Inferior parietal cortex (tissue), 1 donor: ENCODE data around the gene CD9.

Experiments used
- DNase-seq: peaks from one replicate; pipeline ENCODE4 v3.0.0-alpha.2; 2016; ENCODE audit errors: extremely low spot score

Gene CD9

GRCh38 chr12:6241495-6241894 is 41.3 kb downstream of the CD9 start:
- DNase-seq: no peak

GRCh38 chr12:6249580-6249979 is 49.4 kb downstream of the CD9 start:
- no peak for DNase-seq

GRCh38 chr12:6250343-6250742 is 50.1 kb downstream of the CD9 start:
- DNase-seq: no peak

GRCh38 chr12:6253278-6253677 is 53.1 kb downstream of the CD9 start:
- no peak for DNase-seq

- DNase-seq: no peak
These were observed 54.3 kb downstream of the CD9 start for GRCh38 chr12:6254491-6254890.

GRCh38 chr12:6257007-6257406 is 56.8 kb downstream of the CD9 start:
- DNase-seq: no peak

- DNase-seq: no peak
These were observed 62.0 kb downstream of the CD9 start for GRCh38 chr12:6262211-6262610.

GRCh38 chr12:6262623-6263022 is 62.4 kb downstream of the CD9 start:
- DNase-seq: no peak

- no peak for DNase-seq
These were observed 63.7 kb downstream of the CD9 start for GRCh38 chr12:6263931-6264330.

GRCh38 chr12:6264402-6265037 is 64.3 kb downstream of the CD9 start:
- DNase-seq: no peak

GRCh38 chr12:6265038-6265405 is 64.8 kb downstream of the CD9 start:
- no peak for DNase-seq

- DNase-seq: no peak
These were observed 66.4 kb downstream of the CD9 start for GRCh38 chr12:6266541-6266966.

GRCh38 chr12:6266971-6267721 is 66.9 kb downstream of the CD9 start:
- no peak for DNase-seq

GRCh38 chr12:6268484-6269157 is 68.4 kb downstream of the CD9 start:
- DNase-seq: no peak

GRCh38 chr12:6269986-6270385 is 69.8 kb downstream of the CD9 start:
- DNase-seq: no peak

- DNase-seq: no peak
These were observed 71.1 kb downstream of the CD9 start for GRCh38 chr12:6271281-6271680.

- no peak for DNase-seq
These were observed 72.4 kb downstream of the CD9 start for GRCh38 chr12:6272300-6273204.

GRCh38 chr12:6273205-6273540 is 73.0 kb downstream of the CD9 start:
- no peak for DNase-seq

- no peak for DNase-seq
These were observed 73.5 kb downstream of the CD9 start for GRCh38 chr12:6273541-6274230.

- DNase-seq: no peak
These were observed 74.3 kb downstream of the CD9 start for GRCh38 chr12:6274231-6275221.
